Erythroblast (primary cell): ENCODE results near the gene PRIMA1.

Experiments
- GATA1 ChIP-seq: IDR thresholded peaks from 2 replicates; pipeline ENCODE4 v1.6.1; 2011; ENCODE audit warnings: low read depth, mild to moderate bottlenecking, control low read depth, low read length, moderate library complexity
- POLR2A ChIP-seq: IDR thresholded peaks from 2 replicates; pipeline ENCODE4 v1.6.1; 2011; ENCODE audit warnings: mild to moderate bottlenecking, low read length

- no peak for TF ChIP-seq POLR2A
- TF ChIP-seq GATA1 = no peak
Observed at GRCh38 chr14:93716746-93717667, 71.3 kb downstream of the PRIMA1 start.
